Measurements from ENCODE around the gene RHO.
"Not testable (repeated sequence)": the region's sequence is repeated elsewhere in the genome, so short reads cannot be mapped to it uniquely, and the experiment has no call there.

The RHO gene

DNA sequence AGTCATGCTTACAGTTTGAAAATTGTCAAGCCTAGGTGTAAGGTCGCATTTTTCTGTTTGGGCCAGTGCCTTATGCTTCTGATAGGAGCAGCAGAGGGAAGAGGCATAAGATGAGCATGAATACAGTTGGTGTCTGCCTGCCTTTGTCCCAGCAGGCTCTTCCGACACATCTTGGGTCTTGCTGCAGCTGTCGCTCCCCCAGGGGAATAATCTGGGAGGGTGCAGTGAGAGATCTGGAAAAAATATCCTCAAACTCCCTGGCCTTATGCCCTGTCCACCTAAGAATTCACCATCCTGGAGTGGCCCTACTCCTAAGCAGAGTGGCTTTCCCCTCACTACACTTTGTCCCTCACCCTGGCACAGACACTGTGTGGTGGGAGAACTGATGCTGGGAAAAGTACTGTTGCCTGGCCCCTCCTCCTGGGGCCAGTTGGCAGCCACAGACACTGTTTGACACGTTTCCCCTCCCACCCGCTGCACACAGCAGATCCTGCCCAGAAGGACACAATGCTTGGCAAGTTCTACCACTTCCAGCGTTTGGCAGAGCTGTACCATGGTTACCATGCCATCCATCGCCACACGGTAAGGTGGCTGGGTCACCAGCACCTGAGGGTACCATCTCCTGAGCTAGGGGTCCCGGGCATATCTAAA lies 21.1 kb upstream of the RHO start:
- H3K9me3 ChIP-seq (ENCODE audit: control insufficient read depth in 1 of 2, low read length in 2 of 2), result no peaks in the 10 kb centered on the region
- no peaks in the 10 kb centered on the region for H3K4me1 ChIP-seq (ENCODE audit: control insufficient read depth in 1 of 2, insufficient read depth in 2 of 2, low read length in 2 of 2)
- no peak overlapping the region for H3K27ac ChIP-seq (ENCODE audit: low read depth, low read length)
- no peaks in the 10 kb centered on the region for H3K27me3 ChIP-seq (ENCODE audit: control insufficient read depth in 1 of 2, insufficient read depth in 2 of 2, low read length in 2 of 2)
- no peak overlapping the region for H3K4me3 ChIP-seq (ENCODE audit: low read depth in 1 of 2, low read length in 2 of 2)
- H3K9ac ChIP-seq (ENCODE audit: low read depth in 1 of 2, low read length in 2 of 2), result no peak overlapping the region
- H3K36me3 ChIP-seq (ENCODE audit: control insufficient read depth in 1 of 2, insufficient read depth in 2 of 2, low read length in 2 of 2), result peaks cover 8 to 22% of the 10 kb centered on the region in 2 donors

DNA sequence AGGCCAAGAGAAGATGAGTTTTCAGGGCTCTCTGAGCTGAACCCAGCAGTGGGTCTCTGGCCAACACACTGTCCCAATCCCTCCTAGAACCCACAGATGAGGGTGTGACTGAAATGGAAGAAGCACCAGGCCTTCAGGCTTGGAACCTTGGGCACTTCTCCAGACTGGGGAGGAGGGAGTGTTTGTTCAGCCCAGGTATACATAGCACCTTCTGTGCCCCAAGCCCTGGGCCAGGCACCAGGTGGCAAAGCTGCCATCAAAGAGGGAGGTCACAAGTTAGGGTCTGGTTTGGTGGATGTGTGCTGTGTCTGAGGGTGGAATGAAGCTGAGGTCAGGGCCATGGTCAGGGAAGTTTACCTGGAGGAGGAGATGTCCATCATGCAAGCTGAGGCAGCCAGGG lies 15.8 kb upstream of the RHO start:
- Histone ChIP-seq H3K27ac (ENCODE audit: low read depth, low read length) (no peak overlapping the region), H3K9me3 (ENCODE audit: control insufficient read depth in 1 of 2, low read length in 2 of 2) (no peaks in the 10 kb centered on the region), H3K4me1 (ENCODE audit: control insufficient read depth in 1 of 2, insufficient read depth in 2 of 2, low read length in 2 of 2) (no peaks in the 10 kb centered on the region), H3K9ac (ENCODE audit: low read depth in 1 of 2, low read length in 2 of 2) (no peak overlapping the region), H3K36me3 (ENCODE audit: control insufficient read depth in 1 of 2, insufficient read depth in 2 of 2, low read length in 2 of 2) (peaks cover 0 to 25% of the 10 kb centered on the region in 2 donors), H3K27me3 (ENCODE audit: control insufficient read depth in 1 of 2, insufficient read depth in 2 of 2, low read length in 2 of 2) (no peaks in the 10 kb centered on the region), H3K4me3 (ENCODE audit: low read depth in 1 of 2, low read length in 2 of 2) (no peak overlapping the region)

DNA sequence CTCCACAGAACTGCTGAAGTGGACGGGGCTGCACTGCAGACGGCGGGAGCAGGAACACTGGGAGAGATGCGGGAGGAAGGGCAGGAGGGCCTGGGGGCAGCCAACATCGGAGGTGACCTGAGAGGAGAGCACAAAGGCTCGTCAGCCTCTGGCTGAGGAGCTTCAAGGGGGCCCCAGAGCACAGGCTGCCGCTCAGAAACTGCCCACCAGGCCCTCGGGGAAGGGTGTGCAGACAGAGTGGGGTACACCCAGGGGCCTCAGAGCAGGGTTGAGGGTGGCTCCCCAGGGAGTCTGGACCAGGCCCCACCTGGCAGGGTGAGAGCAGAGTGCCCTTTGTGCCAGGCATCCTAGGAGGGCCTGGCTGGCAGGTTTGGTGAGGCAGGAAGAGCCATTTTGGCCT lies 14.7 kb upstream of the RHO start:
- Histone ChIP-seq H3K36me3 (ENCODE audit: control insufficient read depth in 1 of 2, insufficient read depth in 2 of 2, low read length in 2 of 2) (peaks cover 0 to 25% of the 10 kb centered on the region in 2 donors), H3K9me3 (ENCODE audit: control insufficient read depth in 1 of 2, low read length in 2 of 2) (no peaks in the 10 kb centered on the region), H3K27ac (ENCODE audit: low read depth, low read length) (no peak overlapping the region), H3K4me1 (ENCODE audit: control insufficient read depth in 1 of 2, insufficient read depth in 2 of 2, low read length in 2 of 2) (no peaks in the 10 kb centered on the region), H3K27me3 (ENCODE audit: control insufficient read depth in 1 of 2, insufficient read depth in 2 of 2, low read length in 2 of 2) (no peaks in the 10 kb centered on the region), H3K9ac (ENCODE audit: low read depth in 1 of 2, low read length in 2 of 2) (no peak overlapping the region), H3K4me3 (ENCODE audit: low read depth in 1 of 2, low read length in 2 of 2) (no peak overlapping the region)

DNA sequence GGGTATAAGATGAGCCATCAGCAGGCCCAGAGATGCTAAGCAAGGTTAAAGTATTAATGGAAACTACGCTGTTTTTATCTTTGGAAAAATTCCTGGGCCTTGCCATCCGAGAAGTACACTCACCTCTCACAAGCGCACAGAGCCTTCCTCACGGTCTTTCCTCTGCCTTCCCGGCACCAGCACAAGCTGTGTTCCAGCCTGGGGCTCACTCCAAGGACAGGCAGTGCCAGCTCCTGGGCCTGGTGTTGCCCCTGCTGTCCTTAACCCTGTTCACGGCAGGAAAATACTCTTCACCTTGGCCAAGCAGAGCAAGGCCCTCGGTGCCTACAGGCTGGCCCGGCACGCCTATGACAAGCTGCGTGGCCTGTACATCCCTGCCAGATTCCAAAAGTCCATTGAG lies 14.3 kb upstream of the RHO start:
- no peaks in the 10 kb centered on the region for H3K9me3 ChIP-seq (ENCODE audit: control insufficient read depth in 1 of 2, low read length in 2 of 2)
- H3K36me3 ChIP-seq (ENCODE audit: control insufficient read depth in 1 of 2, insufficient read depth in 2 of 2, low read length in 2 of 2), result peaks cover 0 to 25% of the 10 kb centered on the region in 2 donors
- H3K4me3 ChIP-seq (ENCODE audit: low read depth in 1 of 2, low read length in 2 of 2), result no peak overlapping the region
- no peak overlapping the region for H3K9ac ChIP-seq (ENCODE audit: low read depth in 1 of 2, low read length in 2 of 2)
- H3K4me1 ChIP-seq (ENCODE audit: control insufficient read depth in 1 of 2, insufficient read depth in 2 of 2, low read length in 2 of 2), result no peaks in the 10 kb centered on the region
- H3K27me3 ChIP-seq (ENCODE audit: control insufficient read depth in 1 of 2, insufficient read depth in 2 of 2, low read length in 2 of 2), result no peaks in the 10 kb centered on the region
- no peak overlapping the region for H3K27ac ChIP-seq (ENCODE audit: low read depth, low read length)

DNA sequence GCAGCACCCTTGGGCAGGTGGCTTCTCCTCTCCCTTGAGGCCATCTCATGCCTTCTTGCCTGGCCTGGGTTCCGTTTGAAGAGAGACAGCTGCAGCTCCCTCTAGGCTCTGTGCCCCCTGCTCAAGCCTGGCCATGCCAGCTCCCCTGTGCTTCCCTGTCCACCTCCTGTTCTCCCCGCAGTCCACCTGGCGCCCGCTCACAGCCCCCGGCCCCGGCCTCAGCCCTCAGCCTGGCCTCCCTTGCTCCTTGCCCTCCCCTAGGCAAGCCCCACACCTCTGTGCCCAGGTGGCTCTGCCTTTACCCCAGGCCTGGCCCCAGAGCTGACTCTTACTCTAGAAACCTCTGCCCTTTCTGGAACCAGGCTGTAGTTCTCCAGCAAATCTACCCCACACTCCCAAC lies 13.9 kb upstream of the RHO start:
- H3K27me3 ChIP-seq (ENCODE audit: control insufficient read depth in 1 of 2, insufficient read depth in 2 of 2, low read length in 2 of 2), result no peaks in the 10 kb centered on the region
- no peaks in the 10 kb centered on the region for H3K9me3 ChIP-seq (ENCODE audit: control insufficient read depth in 1 of 2, low read length in 2 of 2)
- peaks cover 0 to 26% of the 10 kb centered on the region in 2 donors for H3K36me3 ChIP-seq (ENCODE audit: control insufficient read depth in 1 of 2, insufficient read depth in 2 of 2, low read length in 2 of 2)
- H3K4me1 ChIP-seq (ENCODE audit: control insufficient read depth in 1 of 2, insufficient read depth in 2 of 2, low read length in 2 of 2), result no peaks in the 10 kb centered on the region
- H3K9ac ChIP-seq (ENCODE audit: low read depth in 1 of 2, low read length in 2 of 2), result no peak overlapping the region
- H3K4me3 ChIP-seq (ENCODE audit: low read depth in 1 of 2, low read length in 2 of 2), result no peak overlapping the region
- H3K27ac ChIP-seq (ENCODE audit: low read depth, low read length), result no peak overlapping the region

DNA sequence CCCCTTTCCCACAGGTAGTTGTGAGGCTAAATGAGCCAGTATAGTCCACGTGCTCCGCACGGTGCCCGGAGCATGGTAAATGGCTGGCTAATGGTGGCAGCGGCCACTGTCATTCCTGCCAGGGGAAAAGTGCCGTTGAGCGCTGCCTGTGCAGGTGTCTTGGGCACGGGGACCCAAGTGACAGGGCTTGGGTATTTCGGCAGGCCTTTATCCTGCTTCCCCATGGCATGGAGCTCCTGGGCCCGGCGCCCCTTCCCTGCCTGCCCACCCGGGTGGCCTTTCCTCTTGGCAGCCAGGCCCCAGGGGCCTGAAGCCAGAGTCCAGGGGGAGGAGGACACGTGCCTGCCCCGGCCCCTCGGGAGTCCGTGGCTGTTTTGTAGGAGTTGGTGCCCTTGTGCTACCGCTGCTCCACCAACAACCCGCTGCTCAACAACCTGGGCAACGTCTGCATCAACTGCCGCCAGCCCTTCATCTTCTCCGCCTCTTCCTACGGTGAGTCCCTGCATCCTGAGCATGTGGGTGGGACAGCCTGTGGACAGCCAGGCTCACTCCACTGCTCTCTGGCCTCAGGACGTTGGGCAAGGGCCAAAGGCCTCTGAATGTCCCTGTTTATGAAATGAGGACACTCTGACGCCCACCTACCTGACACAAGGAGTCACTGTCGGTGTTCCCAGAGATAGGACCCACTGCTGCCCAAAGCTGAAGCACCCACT lies 13.2 kb upstream of the RHO start:
- not testable (repeated sequence) for H3K27me3 ChIP-seq (ENCODE audit: control insufficient read depth in 1 of 2, insufficient read depth in 2 of 2, low read length in 2 of 2); H3K9me3 ChIP-seq (ENCODE audit: control insufficient read depth in 1 of 2, low read length in 2 of 2); H3K4me1 ChIP-seq (ENCODE audit: control insufficient read depth in 1 of 2, insufficient read depth in 2 of 2, low read length in 2 of 2); H3K4me3 ChIP-seq (ENCODE audit: low read depth in 1 of 2, low read length in 2 of 2); H3K9ac ChIP-seq (ENCODE audit: low read depth in 1 of 2, low read length in 2 of 2); H3K27ac ChIP-seq (ENCODE audit: low read depth, low read length)
- H3K36me3 ChIP-seq (ENCODE audit: control insufficient read depth in 1 of 2, insufficient read depth in 2 of 2, low read length in 2 of 2), result peaks cover 0 to 23% of the 10 kb centered on the region in 2 donors

DNA sequence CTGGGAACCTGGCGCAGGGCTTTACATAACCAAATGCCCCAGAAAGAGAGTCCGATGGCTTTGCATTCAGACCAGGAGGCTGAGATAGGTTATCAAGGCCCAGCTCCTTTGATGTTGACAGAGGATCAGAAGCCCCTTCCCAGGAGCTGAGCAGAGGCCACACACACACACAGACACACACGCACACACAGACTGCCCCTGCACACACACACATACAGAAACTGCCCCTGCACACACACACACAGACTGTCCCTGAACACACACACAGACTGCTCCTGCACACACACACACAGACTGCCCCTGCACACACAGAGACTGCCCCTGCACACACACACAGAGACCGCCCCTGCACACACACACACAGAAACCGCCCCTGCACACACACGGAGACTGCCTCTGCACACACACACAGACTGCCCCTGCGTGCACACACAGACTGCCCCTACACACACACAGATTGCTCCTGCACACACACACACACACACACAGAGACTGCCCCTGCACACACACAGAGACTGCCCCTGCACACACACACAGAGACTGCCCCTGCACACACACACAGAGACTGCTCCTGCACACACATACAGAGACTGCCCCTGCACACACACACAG lies 12.5 kb upstream of the RHO start:
- H3K4me3 ChIP-seq (ENCODE audit: low read depth in 1 of 2, low read length in 2 of 2); H3K9me3 ChIP-seq (ENCODE audit: control insufficient read depth in 1 of 2, low read length in 2 of 2); H3K27me3 ChIP-seq (ENCODE audit: control insufficient read depth in 1 of 2, insufficient read depth in 2 of 2, low read length in 2 of 2); H3K27ac ChIP-seq (ENCODE audit: low read depth, low read length); H3K9ac ChIP-seq (ENCODE audit: low read depth in 1 of 2, low read length in 2 of 2); H3K4me1 ChIP-seq (ENCODE audit: control insufficient read depth in 1 of 2, insufficient read depth in 2 of 2, low read length in 2 of 2): not testable (repeated sequence)
- H3K36me3 ChIP-seq (ENCODE audit: control insufficient read depth in 1 of 2, insufficient read depth in 2 of 2, low read length in 2 of 2), result peaks cover 0 to 23% of the 10 kb centered on the region in 2 donors

DNA sequence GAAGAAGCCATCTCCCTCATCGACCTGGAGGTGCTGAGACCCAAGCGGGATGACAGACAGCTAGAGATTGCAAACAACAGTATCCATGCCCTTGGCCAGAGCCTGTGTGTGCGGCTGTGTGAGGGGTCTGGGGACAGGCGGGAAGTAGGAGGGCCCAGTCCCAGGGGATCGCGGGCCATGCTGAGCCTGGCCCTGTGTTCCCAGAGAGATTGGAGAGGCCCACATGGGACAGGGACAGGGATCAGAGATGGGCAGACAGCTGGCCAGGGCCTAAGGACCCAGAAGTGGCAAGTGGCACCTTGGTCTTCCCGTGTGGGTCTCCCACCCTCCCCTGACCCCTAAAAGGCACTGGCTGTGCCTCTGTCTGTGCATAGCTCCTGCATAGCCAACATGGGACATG lies 10.9 kb upstream of the RHO start:
- Histone ChIP-seq H3K9me3 (ENCODE audit: control insufficient read depth in 1 of 2, low read length in 2 of 2) (no peaks in the 10 kb centered on the region), H3K4me3 (ENCODE audit: low read depth in 1 of 2, low read length in 2 of 2) (no peak overlapping the region), H3K36me3 (ENCODE audit: control insufficient read depth in 1 of 2, insufficient read depth in 2 of 2, low read length in 2 of 2) (peaks cover 0 to 20% of the 10 kb centered on the region in 2 donors), H3K27me3 (ENCODE audit: control insufficient read depth in 1 of 2, insufficient read depth in 2 of 2, low read length in 2 of 2) (no peaks in the 10 kb centered on the region), H3K27ac (ENCODE audit: low read depth, low read length) (no peak overlapping the region), H3K4me1 (ENCODE audit: control insufficient read depth in 1 of 2, insufficient read depth in 2 of 2, low read length in 2 of 2) (no peaks in the 10 kb centered on the region), H3K9ac (ENCODE audit: low read depth in 1 of 2, low read length in 2 of 2) (no peak overlapping the region)

DNA sequence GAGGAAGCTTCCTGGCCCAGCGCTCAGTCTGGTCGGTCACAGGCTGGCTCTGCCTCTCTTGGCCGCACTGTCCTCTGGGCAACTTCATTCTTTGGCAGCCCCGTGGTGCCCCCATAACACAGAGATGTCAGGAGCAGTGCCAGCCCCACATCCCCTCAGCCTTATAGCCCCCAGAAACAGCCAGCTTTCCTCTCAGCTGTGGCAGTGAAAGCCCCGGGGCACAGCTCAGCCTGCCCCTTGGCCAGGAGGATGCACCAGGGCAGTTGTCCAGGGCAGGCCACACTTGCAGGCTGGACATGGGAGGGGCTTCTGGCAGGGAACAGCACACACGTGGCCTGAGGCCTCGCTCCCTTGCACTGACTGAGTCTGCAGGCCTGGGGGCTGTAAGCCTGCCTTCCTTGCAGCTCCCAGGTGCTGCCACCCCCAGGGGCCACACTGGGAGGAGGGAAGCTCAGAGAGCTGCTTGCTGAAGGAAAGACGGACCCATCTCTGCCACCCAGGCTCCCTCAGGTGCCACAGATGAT lies 10.3 kb upstream of the RHO start:
- Histone ChIP-seq H3K4me1 (ENCODE audit: control insufficient read depth in 1 of 2, insufficient read depth in 2 of 2, low read length in 2 of 2) (no peaks in the 10 kb centered on the region), H3K9ac (ENCODE audit: low read depth in 1 of 2, low read length in 2 of 2) (no peak overlapping the region), H3K27ac (ENCODE audit: low read depth, low read length) (no peak overlapping the region), H3K4me3 (ENCODE audit: low read depth in 1 of 2, low read length in 2 of 2) (no peak overlapping the region), H3K36me3 (ENCODE audit: control insufficient read depth in 1 of 2, insufficient read depth in 2 of 2, low read length in 2 of 2) (peaks cover 0 to 16% of the 10 kb centered on the region in 2 donors), H3K9me3 (ENCODE audit: control insufficient read depth in 1 of 2, low read length in 2 of 2) (no peaks in the 10 kb centered on the region), H3K27me3 (ENCODE audit: control insufficient read depth in 1 of 2, insufficient read depth in 2 of 2, low read length in 2 of 2) (no peaks in the 10 kb centered on the region)

DNA sequence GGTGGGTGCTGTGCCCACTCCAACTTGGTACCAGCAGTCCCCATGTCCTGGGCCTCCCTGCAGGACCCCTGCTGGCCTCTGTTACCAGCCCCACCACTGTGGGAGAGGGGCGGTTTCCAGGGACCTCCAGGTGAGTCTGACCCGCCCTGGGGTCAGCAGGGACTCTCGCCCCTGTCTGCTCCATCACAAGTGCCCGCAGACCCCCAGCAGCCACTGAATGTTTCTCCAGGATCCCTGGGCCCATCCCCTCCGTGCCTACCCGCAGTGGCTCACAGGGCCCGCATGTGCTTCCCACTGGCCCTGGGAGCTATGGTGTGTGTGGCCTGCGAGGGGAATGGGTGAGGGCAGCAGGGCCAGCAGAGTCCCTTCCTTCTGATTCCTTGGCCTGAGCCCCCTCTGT lies 9.9 kb upstream of the RHO start:
- Histone ChIP-seq H3K9me3 (ENCODE audit: control insufficient read depth in 1 of 2, low read length in 2 of 2) (no peaks in the 10 kb centered on the region), H3K9ac (ENCODE audit: low read depth in 1 of 2, low read length in 2 of 2) (no peak overlapping the region), H3K4me1 (ENCODE audit: control insufficient read depth in 1 of 2, insufficient read depth in 2 of 2, low read length in 2 of 2) (no peaks in the 10 kb centered on the region), H3K36me3 (ENCODE audit: control insufficient read depth in 1 of 2, insufficient read depth in 2 of 2, low read length in 2 of 2) (peaks cover 0 to 16% of the 10 kb centered on the region in 2 donors), H3K27ac (ENCODE audit: low read depth, low read length) (no peak overlapping the region), H3K27me3 (ENCODE audit: control insufficient read depth in 1 of 2, insufficient read depth in 2 of 2, low read length in 2 of 2) (no peaks in the 10 kb centered on the region), H3K4me3 (ENCODE audit: low read depth in 1 of 2, low read length in 2 of 2) (no peak overlapping the region)
